Stimulated activated naive CD8-positive, alpha-beta T cell treated with anti-CD3 and anti-CD28 coated beads, Interleukin-15, Interleukin-2, amounts not matched to agents 100 U/mL and 50 U/mL, for 24 hours (primary cell): ENCODE measurements around the gene CNTRL.

Experiments used
- ATAC-seq: fragments of 150-1000 bp; cut with Tn5 transposase; one replicate; pipeline ENCODE4 v1.10.0; 2021
- DNase-seq: peaks from one replicate; pipeline ENCODE4 v3.0.0; 2021

The CNTRL gene

GRCh38 chr9:121204611-121205010, 129.9 kb downstream of the CNTRL start:
- ATAC-seq (no peak), DNase-seq (no peak)

GRCh38 chr9:121206516-121207370, 132.0 kb downstream of the CNTRL start:
- DNase-seq (no peak), ATAC-seq (peak; percentile 45)

- peak; percentile 69 for ATAC-seq
Measured at GRCh38 chr9:121207371-121207940, 132.7 kb downstream of the CNTRL start.

GRCh38 chr9:121210536-121210935, 135.8 kb downstream of the CNTRL start:
- ATAC-seq = no peak
- no peak for DNase-seq

More at GRCh38 chr9:121207371-121207940, 132.7 kb downstream of the CNTRL start:
- no peak for DNase-seq

- DNase-seq (peak; percentile 84), ATAC-seq (peak; percentile 82)
Measured at GRCh38 chr9:121213136-121213806, 138.5 kb downstream of the CNTRL start.

- no peak for DNase-seq
- ATAC-seq = no peak
Measured at GRCh38 chr9:121214005-121214404, 139.2 kb downstream of the CNTRL start.

GRCh38 chr9:121216271-121216805, 141.6 kb downstream of the CNTRL start:
- ATAC-seq (no peak), DNase-seq (no peak)

GRCh38 chr9:121217609-121218292, 143.0 kb downstream of the CNTRL start:
- DNase-seq (no peak), ATAC-seq (peak; percentile 76)

- no peak for ATAC-seq
- no peak for DNase-seq
Measured at GRCh38 chr9:121218357-121219027, 143.7 kb downstream of the CNTRL start.

GRCh38 chr9:121219530-121219929, 144.8 kb downstream of the CNTRL start:
- no peak for ATAC-seq

GRCh38 chr9:121220996-121221663, 146.4 kb downstream of the CNTRL start:
- ATAC-seq = no peak
- DNase-seq = no peak

More at GRCh38 chr9:121219530-121219929, 144.8 kb downstream of the CNTRL start:
- DNase-seq = no peak

GRCh38 chr9:121221664-121222055, 146.9 kb downstream of the CNTRL start:
- ATAC-seq (no peak), DNase-seq (no peak)

GRCh38 chr9:121222524-121223171, 147.9 kb downstream of the CNTRL start:
- ATAC-seq (no peak), DNase-seq (no peak)

- no peak for ATAC-seq
- DNase-seq = no peak
Measured at GRCh38 chr9:121225240-121225639, 150.5 kb downstream of the CNTRL start.

GRCh38 chr9:121226175-121226574, 151.4 kb downstream of the CNTRL start:
- no peak for DNase-seq
- no peak for ATAC-seq
